Transverse colon (tissue), 4 donors: ENCODE data around the gene UIMC1. TPM values are rescaled to one million over a fixed set of nuclear protein-coding genes. Genes with fewer than 3 reads are reported as not detected.

ENCODE experiments used
- DNase-seq: peaks from one replicate; pipeline ENCODE4 v3.0.0-alpha.2; 2019
- H3K27ac ChIP-seq, 4 donors: fragments of 200-600 bp; sonication (generic); 2 replicates each; pipeline ENCODE4 v1.5.1; 2016 to 2018; ENCODE audit warnings: inconsistent platforms in 4 of 4
- H3K27me3 ChIP-seq: fragments of 200-600 bp; sonication (generic); 2 replicates; pipeline ENCODE4 v1.5.1; 2017; ENCODE audit warnings: inconsistent platforms
- H3K36me3 ChIP-seq, 4 donors: fragments of 200-600 bp; sonication (generic); 2 replicates each; pipeline ENCODE4 v1.5.1; 2017 to 2019; ENCODE audit warnings: inconsistent platforms in 4 of 4
- H3K4me1 ChIP-seq, 4 donors: fragments of 200-600 bp; sonication (generic); 2 replicates each; pipeline ENCODE4 v1.5.1; 2017 to 2020; ENCODE audit warnings: inconsistent platforms in 4 of 4
- H3K4me3 ChIP-seq, 4 donors: fragments of 200-600 bp; sonication (generic); 1 replicate in 1 of 4; 2 replicates in 3 of 4; pipeline versions ENCODE4 v1.5.1 to v1.6.1; 2017 to 2019; ENCODE audit warnings: inconsistent platforms in 4 of 4
- H3K9me3 ChIP-seq, 2 donors: fragments of 200-600 bp; sonication (generic); 2 replicates each; pipeline ENCODE4 v1.5.1; 2017 to 2019; ENCODE audit warnings: inconsistent platforms in 2 of 2
- CTCF ChIP-seq, 5 experiments: fragments of 200-600 bp in 3 of 5; fragments of 450-650 bp in 2 of 5; sonication (generic) in 3 of 5; IDR thresholded peaks; 1 replicate in 2 of 5; 2 replicates in 3 of 5; pipeline ENCODE4 v1.5.1; 2016 to 2017; ENCODE audit warnings: antibody characterized with exemption in 5 of 5, inconsistent platforms in 3 of 5, mild to moderate bottlenecking in 2 of 5, moderate library complexity in 1 of 5
- EP300 ChIP-seq: sonication (generic); formaldehyde crosslinking; IDR thresholded peaks from one replicate; pipeline ENCODE4 v1.6.1; 2017; ENCODE audit warnings: antibody characterized with exemption, low read depth
- POLR2A ChIP-seq: fragments of 450-650 bp; IDR thresholded peaks from one replicate; pipeline ENCODE4 v1.6.1; 2016; ENCODE audit warnings: antibody characterized with exemption, mild to moderate bottlenecking, moderate library complexity
- POLR2AphosphoS5 ChIP-seq, 3 donors: sonication (generic); formaldehyde crosslinking; IDR thresholded peaks; one replicate each; pipeline ENCODE4 v1.6.1; 2016; ENCODE audit warnings: antibody characterized with exemption in 3 of 3
- WGBS, 2 donors: methylation state at CpG; one replicate each; pipeline ENCODE4 v1.1.5; 2018; ENCODE audit warnings: low coverage in 1 of 2; 5-methylcytosine and 5-hydroxymethylcytosine counted together
- in situ Hi-C, 4 donors: fragments of 200-750 bp; cut with MboI; loops; one replicate each; pipeline versions ENCODE4 v1.15.0 to v1.15.1; 2017; ENCODE audit warnings: low sequenced_read_pairs in 3 of 4, low pct_ligation_motif_present in 1 of 4, low pct_unique_long_range_greater_than_20kb in 1 of 4
- intact Hi-C: fragments of 100-400 bp; cut with DNase I; formaldehyde crosslinking; loops from one replicate; pipeline ENCODE4 v1.15.1; 2023; ENCODE audit warnings: low total_unique reads
- total RNA-seq, 4 donors: library from RNA; depleted of rRNA; stranded (reverse); fragments of >200 nt; gene quantifications; one replicate each; pipeline ENCODE4 v1.1.0, GENCODE V29; 2016

UIMC1 gene
- total RNA-seq, 4 donors from 2014 or later, result 25.1 to 213 (median 34.6) TPM

DNA sequence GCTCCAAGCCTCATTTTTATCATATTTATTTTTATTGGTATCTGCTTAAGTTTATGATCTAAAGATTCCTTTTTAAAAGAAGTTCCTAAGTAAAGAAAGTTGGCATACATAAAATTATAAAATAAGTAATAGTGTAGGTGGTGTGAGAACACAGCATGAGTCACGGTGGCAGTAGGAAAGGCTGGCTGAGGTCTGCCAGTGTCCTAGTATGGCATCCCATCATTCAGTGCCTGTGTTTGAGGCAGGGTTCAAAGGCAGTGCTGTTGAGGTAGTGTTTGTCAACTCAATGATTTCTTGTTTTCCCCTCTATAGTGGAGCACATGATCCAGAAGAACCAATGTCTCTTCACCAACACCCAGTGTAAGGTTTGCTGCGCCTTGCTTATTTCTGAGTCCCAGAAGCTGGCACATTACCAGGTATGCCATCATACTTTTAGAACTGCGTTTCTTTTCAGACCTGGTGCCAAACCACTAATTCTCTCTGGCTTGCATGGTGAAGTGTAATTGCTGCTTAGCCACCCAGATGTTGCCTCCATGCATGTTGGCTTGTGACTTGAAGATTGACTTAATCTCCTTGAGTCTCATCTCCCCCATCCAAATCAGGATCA is 34.3 kb upstream of the UIMC1 start:
- Histone ChIP-seq H3K4me1 (peaks cover 0 to 4% (median 0%) of the 10 kb centered on the region in 4 donors), H3K9me3 (no peaks in the 10 kb centered on the region), H3K27me3 (no peaks in the 10 kb centered on the region), H3K36me3 (peaks cover 0 to 9% (median 3%) of the 10 kb centered on the region in 4 donors), H3K4me3 (no peak overlapping the region), H3K27ac (peak overlapping the region in 1 of 4 donors; percentile 12)
- TF ChIP-seq CTCF (IDR thresholded peaks at IDR 0.05), result no peak
- 69 to 100% methylated on average over 1 to 3 of the region's 3 CpGs for WGBS, 2 donors
- in situ Hi-C loops (no loop called here), intact Hi-C loops (no loop called here)
- DNase-seq, result no peak

DNA sequence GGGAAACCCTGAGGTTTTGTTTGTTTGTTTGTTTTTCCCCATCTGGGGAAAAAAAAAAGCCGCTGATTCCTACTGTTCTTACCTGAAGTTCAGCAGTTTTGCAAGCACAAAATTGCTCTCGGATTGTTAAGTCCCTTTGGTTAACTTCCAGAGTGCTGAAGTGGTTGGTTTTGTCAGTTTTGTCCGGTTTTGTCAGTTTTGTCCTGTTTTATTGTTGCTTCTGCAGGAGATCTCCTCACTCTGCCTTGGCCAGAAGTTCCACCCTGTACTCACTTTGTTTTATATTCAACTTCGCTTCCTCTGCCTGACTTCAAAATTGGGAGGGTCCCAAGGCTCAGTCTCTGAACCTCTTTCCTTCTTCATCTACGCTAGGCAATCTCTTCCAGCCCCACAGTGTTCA is 30.3 kb upstream of the UIMC1 start:
- Histone ChIP-seq H3K9me3 (no peaks in the 10 kb centered on the region), H3K27me3 (no peaks in the 10 kb centered on the region), H3K4me3 (no peak overlapping the region), H3K4me1 (no peaks in the 10 kb centered on the region), H3K27ac (no peak overlapping the region), H3K36me3 (peaks cover 0 to 4% (median 0%) of the 10 kb centered on the region in 4 donors)
- intact Hi-C loops, result no loop called here
- in situ Hi-C loops, result no loop called here
- WGBS, 2 donors, result 96 to 100% methylated on average over 3 to 5 of the region's 5 CpGs
- no peak for TF ChIP-seq EP300
- no peak for TF ChIP-seq CTCF (IDR thresholded peaks at IDR 0.05)
- TF ChIP-seq POLR2AphosphoS5 (IDR thresholded peaks at IDR 0.05), result no peak
- no peak for TF ChIP-seq POLR2A
- no peak for DNase-seq

DNA sequence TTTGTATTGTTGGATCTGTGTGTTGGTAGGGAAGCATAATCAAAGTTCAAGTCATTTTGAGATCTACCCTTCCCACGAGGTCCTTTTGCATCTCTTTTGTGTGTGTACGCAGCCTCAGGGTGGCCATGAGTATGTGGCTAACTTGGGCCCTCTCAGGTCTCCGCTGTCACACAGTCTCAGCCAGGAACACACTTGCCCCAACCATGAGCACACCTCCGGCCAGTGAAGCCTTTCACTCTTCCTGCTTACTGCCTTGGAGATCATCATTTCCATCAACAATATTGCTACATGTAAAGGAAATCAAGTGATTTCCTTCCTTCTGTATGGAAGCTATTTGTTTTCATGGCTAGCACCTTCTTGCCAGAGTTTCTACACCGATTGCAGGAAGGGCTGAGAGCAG is 29.9 kb upstream of the UIMC1 start:
- WGBS, 2 donors, result 65 to 95% methylated on average over 3 to 5 of the region's 5 CpGs
- in situ Hi-C loops, result no loop called here
- DNase-seq, result no peak

DNA sequence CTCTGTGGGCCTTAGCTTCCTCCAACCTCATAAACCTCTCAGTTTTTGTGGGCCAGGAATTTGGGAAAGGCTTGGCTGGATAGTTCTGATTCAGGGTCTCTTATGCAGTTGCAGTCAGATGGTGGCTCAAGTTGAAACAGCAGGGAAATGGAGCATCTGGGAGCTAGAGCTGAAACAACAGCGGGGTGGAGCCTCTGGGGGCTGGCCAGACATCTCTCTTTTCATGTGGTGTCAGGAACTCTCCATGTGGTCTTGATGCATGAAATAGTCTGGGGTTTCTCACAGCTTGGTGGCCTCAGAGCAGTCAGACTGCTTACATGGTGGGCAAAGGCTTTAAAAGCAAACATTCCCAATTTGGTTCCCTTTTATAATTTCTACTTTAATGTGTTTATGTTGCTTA is 29.4 kb upstream of the UIMC1 start:
- intact Hi-C loops, result no loop called here
- 59% methylated on average over 1 of the region's 1 CpG; no CpG with 5 or more reads in 1 of the 2 donors for WGBS, 2 donors
- no peak for DNase-seq
- no peaks in the 10 kb centered on the region for H3K36me3 ChIP-seq
- H3K9me3 ChIP-seq, result no peaks in the 10 kb centered on the region
- TF ChIP-seq EP300 (no peak), POLR2AphosphoS5 (IDR thresholded peaks at IDR 0.05) (no peak), POLR2A (no peak), CTCF (IDR thresholded peaks at IDR 0.05) (no peak)
- in situ Hi-C loops, result no loop called here
- H3K4me1 ChIP-seq, result no peaks in the 10 kb centered on the region
- no peaks in the 10 kb centered on the region for H3K27me3 ChIP-seq
- no peak overlapping the region for H3K27ac ChIP-seq
- no peak overlapping the region for H3K4me3 ChIP-seq

More for the DNA sequence above, 29.9 kb upstream of the UIMC1 start:
- no peak for TF ChIP-seq CTCF (IDR thresholded peaks at IDR 0.05)
- no peak for TF ChIP-seq POLR2A
- TF ChIP-seq EP300, result no peak
- TF ChIP-seq POLR2AphosphoS5 (IDR thresholded peaks at IDR 0.05), result no peak
- Histone ChIP-seq H3K9me3 (no peaks in the 10 kb centered on the region), H3K4me3 (no peak overlapping the region), H3K27me3 (no peaks in the 10 kb centered on the region), H3K27ac (no peak overlapping the region), H3K4me1 (no peaks in the 10 kb centered on the region), H3K36me3 (no peaks in the 10 kb centered on the region)
- intact Hi-C loops, result no loop called here
